HG03558 (cell line): ENCODE measurements around the gene PLCXD1.
"Not testable (repeated sequence)": the region's sequence is repeated elsewhere in the genome, so short reads cannot be mapped to it uniquely, and the experiment has no call there.

Experiments used
- ATAC-seq: cut with Tn5 transposase; IDR thresholded peaks from one replicate; pipeline ENCODE4 v1.9.1; 2021; ENCODE audit warnings: moderate number of reproducible peaks; ENCODE audit not compliant: unreplicated experiment; ENCODE audit errors: extremely low read depth

Gene PLCXD1

GRCh38 chrX:281166-281999 lies at the start of gene PLCXD1:
Gene PLCXD1 (plus strand): TSS chrX:281381. CDS start chrX:284188, 2,807 bp downstream.
- no peak for ATAC-seq

GRCh38 chrX:231637-232277 lies 49.4 kb upstream of the PLCXD1 start:
- ATAC-seq, result peak; percentile 83

- ATAC-seq, result peak; percentile 14
Observed at GRCh38 chrX:232278-232655, 48.9 kb upstream of the PLCXD1 start.

- not testable (repeated sequence) for ATAC-seq
Observed at GRCh38 chrX:236201-236600, 45.0 kb upstream of the PLCXD1 start.

GRCh38 chrX:250965-251364 lies 30.2 kb upstream of the PLCXD1 start:
- ATAC-seq, result no peak

GRCh38 chrX:251396-252243 lies 29.6 kb upstream of the PLCXD1 start:
- not testable (repeated sequence) for ATAC-seq

GRCh38 chrX:252244-252956 lies 28.8 kb upstream of the PLCXD1 start:
- ATAC-seq, result no peak

- ATAC-seq, result no peak
Observed at GRCh38 chrX:252957-253291, 28.3 kb upstream of the PLCXD1 start.

GRCh38 chrX:253451-254297 lies 27.5 kb upstream of the PLCXD1 start:
- ATAC-seq, result no peak

- ATAC-seq, result no peak
Observed at GRCh38 chrX:254630-255215, 26.5 kb upstream of the PLCXD1 start.

- ATAC-seq, result no peak
Observed at GRCh38 chrX:255923-256331, 25.3 kb upstream of the PLCXD1 start.

- not testable (repeated sequence) for ATAC-seq
Observed at GRCh38 chrX:257054-257453, 24.1 kb upstream of the PLCXD1 start.

- no peak for ATAC-seq
Observed at GRCh38 chrX:257681-258289, 23.4 kb upstream of the PLCXD1 start.

- ATAC-seq, result no peak
Observed at GRCh38 chrX:258291-259040, 22.7 kb upstream of the PLCXD1 start.

- ATAC-seq, result no peak
Observed at GRCh38 chrX:259692-260355, 21.4 kb upstream of the PLCXD1 start.

- no peak for ATAC-seq
Observed at GRCh38 chrX:261167-261918, 19.8 kb upstream of the PLCXD1 start.

GRCh38 chrX:261919-262352 lies 19.2 kb upstream of the PLCXD1 start:
- no peak for ATAC-seq
